ENCODE results near the gene FBXW7.

Gene FBXW7

GRCh38 chr4:152508818-152509217 lies 27.1 kb downstream of the FBXW7 start:
- no peaks in the 10 kb centered on the region for H3K4me1 ChIP-seq (ENCODE audit: insufficient read depth, low read length)
- H3K27ac ChIP-seq (ENCODE audit: low read depth, low read length): no peak overlapping the region
- no peak overlapping the region for H3K9ac ChIP-seq (ENCODE audit: low read length)
- H3K9me3 ChIP-seq (ENCODE audit: low read length): no peaks in the 10 kb centered on the region
- no peaks in the 10 kb centered on the region for H3K27me3 ChIP-seq (ENCODE audit: control insufficient read depth in 1 of 2, insufficient read depth in 2 of 2, low read length in 2 of 2)
- no peaks in the 10 kb centered on the region for H3K36me3 ChIP-seq (ENCODE audit: insufficient read depth, low read length)
- H3K4me3 ChIP-seq (ENCODE audit: low read depth in 1 of 2, low read length in 2 of 2): no peak overlapping the region

GRCh38 chr4:152508386-152508785 lies 27.5 kb downstream of the FBXW7 start:
- Histone ChIP-seq H3K36me3 (ENCODE audit: insufficient read depth, low read length) (no peaks in the 10 kb centered on the region), H3K4me1 (ENCODE audit: insufficient read depth, low read length) (no peaks in the 10 kb centered on the region), H3K27me3 (ENCODE audit: control insufficient read depth in 1 of 2, insufficient read depth in 2 of 2, low read length in 2 of 2) (no peaks in the 10 kb centered on the region), H3K9me3 (ENCODE audit: low read length) (no peaks in the 10 kb centered on the region), H3K27ac (ENCODE audit: low read depth, low read length) (no peak overlapping the region), H3K4me3 (ENCODE audit: low read depth in 1 of 2, low read length in 2 of 2) (no peak overlapping the region), H3K9ac (ENCODE audit: low read length) (no peak overlapping the region)

GRCh38 chr4:152503653-152504290 lies 32.1 kb downstream of the FBXW7 start:
- Histone ChIP-seq H3K4me1 (ENCODE audit: insufficient read depth, low read length) (no peaks in the 10 kb centered on the region), H3K27ac (ENCODE audit: low read depth, low read length) (no peak overlapping the region), H3K4me3 (ENCODE audit: low read depth in 1 of 2, low read length in 2 of 2) (no peak overlapping the region), H3K9me3 (ENCODE audit: low read length) (no peaks in the 10 kb centered on the region), H3K36me3 (ENCODE audit: insufficient read depth, low read length) (no peaks in the 10 kb centered on the region), H3K27me3 (ENCODE audit: control insufficient read depth in 1 of 2, insufficient read depth in 2 of 2, low read length in 2 of 2) (no peaks in the 10 kb centered on the region), H3K9ac (ENCODE audit: low read length) (no peak overlapping the region)

GRCh38 chr4:152501846-152502536 lies 33.9 kb downstream of the FBXW7 start:
- no peak overlapping the region for H3K4me3 ChIP-seq (ENCODE audit: low read depth in 1 of 2, low read length in 2 of 2)
- H3K4me1 ChIP-seq (ENCODE audit: insufficient read depth, low read length): no peaks in the 10 kb centered on the region
- no peaks in the 10 kb centered on the region for H3K9me3 ChIP-seq (ENCODE audit: low read length)
- no peaks in the 10 kb centered on the region for H3K36me3 ChIP-seq (ENCODE audit: insufficient read depth, low read length)
- H3K27ac ChIP-seq (ENCODE audit: low read depth, low read length): no peak overlapping the region
- no peaks in the 10 kb centered on the region for H3K27me3 ChIP-seq (ENCODE audit: control insufficient read depth in 1 of 2, insufficient read depth in 2 of 2, low read length in 2 of 2)
- no peak overlapping the region for H3K9ac ChIP-seq (ENCODE audit: low read length)

GRCh38 chr4:152500800-152501434 lies 35.0 kb downstream of the FBXW7 start:
- H3K36me3 ChIP-seq (ENCODE audit: insufficient read depth, low read length): no peaks in the 10 kb centered on the region
- no peak overlapping the region for H3K9ac ChIP-seq (ENCODE audit: low read length)
- no peaks in the 10 kb centered on the region for H3K27me3 ChIP-seq (ENCODE audit: control insufficient read depth in 1 of 2, insufficient read depth in 2 of 2, low read length in 2 of 2)
- H3K4me3 ChIP-seq (ENCODE audit: low read depth in 1 of 2, low read length in 2 of 2): no peak overlapping the region
- no peak overlapping the region for H3K27ac ChIP-seq (ENCODE audit: low read depth, low read length)
- no peaks in the 10 kb centered on the region for H3K4me1 ChIP-seq (ENCODE audit: insufficient read depth, low read length)
- no peaks in the 10 kb centered on the region for H3K9me3 ChIP-seq (ENCODE audit: low read length)

- no peaks in the 10 kb centered on the region for H3K9me3 ChIP-seq (ENCODE audit: low read length)
- H3K9ac ChIP-seq (ENCODE audit: low read length): no peak overlapping the region
- no peak overlapping the region for H3K27ac ChIP-seq (ENCODE audit: low read depth, low read length)
- no peak overlapping the region for H3K4me3 ChIP-seq (ENCODE audit: low read depth in 1 of 2, low read length in 2 of 2)
- no peaks in the 10 kb centered on the region for H3K36me3 ChIP-seq (ENCODE audit: insufficient read depth, low read length)
- no peaks in the 10 kb centered on the region for H3K27me3 ChIP-seq (ENCODE audit: control insufficient read depth in 1 of 2, insufficient read depth in 2 of 2, low read length in 2 of 2)
- no peaks in the 10 kb centered on the region for H3K4me1 ChIP-seq (ENCODE audit: insufficient read depth, low read length)
Observed at GRCh38 chr4:152500275-152500674, 35.6 kb downstream of the FBXW7 start.

GRCh38 chr4:152499344-152499743 lies 36.5 kb downstream of the FBXW7 start:
- no peak overlapping the region for H3K27ac ChIP-seq (ENCODE audit: low read depth, low read length)
- no peak overlapping the region for H3K9ac ChIP-seq (ENCODE audit: low read length)
- H3K9me3 ChIP-seq (ENCODE audit: low read length): no peaks in the 10 kb centered on the region
- no peaks in the 10 kb centered on the region for H3K4me1 ChIP-seq (ENCODE audit: insufficient read depth, low read length)
- H3K4me3 ChIP-seq (ENCODE audit: low read depth in 1 of 2, low read length in 2 of 2): no peak overlapping the region
- H3K36me3 ChIP-seq (ENCODE audit: insufficient read depth, low read length): no peaks in the 10 kb centered on the region
- no peaks in the 10 kb centered on the region for H3K27me3 ChIP-seq (ENCODE audit: control insufficient read depth in 1 of 2, insufficient read depth in 2 of 2, low read length in 2 of 2)

- Histone ChIP-seq H3K27ac (ENCODE audit: low read depth, low read length) (no peak overlapping the region), H3K4me1 (ENCODE audit: insufficient read depth, low read length) (no peaks in the 10 kb centered on the region), H3K9ac (ENCODE audit: low read length) (no peak overlapping the region), H3K9me3 (ENCODE audit: low read length) (no peaks in the 10 kb centered on the region), H3K27me3 (ENCODE audit: control insufficient read depth in 1 of 2, insufficient read depth in 2 of 2, low read length in 2 of 2) (no peaks in the 10 kb centered on the region), H3K4me3 (ENCODE audit: low read depth in 1 of 2, low read length in 2 of 2) (no peak overlapping the region), H3K36me3 (ENCODE audit: insufficient read depth, low read length) (no peaks in the 10 kb centered on the region)
Observed at GRCh38 chr4:152494020-152494419, 41.9 kb downstream of the FBXW7 start.

GRCh38 chr4:152488246-152488645 lies 47.6 kb downstream of the FBXW7 start:
- no peak overlapping the region for H3K4me3 ChIP-seq (ENCODE audit: low read depth in 1 of 2, low read length in 2 of 2)
- no peaks in the 10 kb centered on the region for H3K27me3 ChIP-seq (ENCODE audit: control insufficient read depth in 1 of 2, insufficient read depth in 2 of 2, low read length in 2 of 2)
- no peaks in the 10 kb centered on the region for H3K36me3 ChIP-seq (ENCODE audit: insufficient read depth, low read length)
- no peak overlapping the region for H3K27ac ChIP-seq (ENCODE audit: low read depth, low read length)
- no peak overlapping the region for H3K9ac ChIP-seq (ENCODE audit: low read length)
- no peaks in the 10 kb centered on the region for H3K9me3 ChIP-seq (ENCODE audit: low read length)
- peaks cover 6% of the 10 kb centered on the region for H3K4me1 ChIP-seq (ENCODE audit: insufficient read depth, low read length)

- no peaks in the 10 kb centered on the region for H3K27me3 ChIP-seq (ENCODE audit: control insufficient read depth in 1 of 2, insufficient read depth in 2 of 2, low read length in 2 of 2)
- no peaks in the 10 kb centered on the region for H3K9me3 ChIP-seq (ENCODE audit: low read length)
- no peak overlapping the region for H3K27ac ChIP-seq (ENCODE audit: low read depth, low read length)
- H3K4me3 ChIP-seq (ENCODE audit: low read depth in 1 of 2, low read length in 2 of 2): no peak overlapping the region
- no peak overlapping the region for H3K9ac ChIP-seq (ENCODE audit: low read length)
- no peaks in the 10 kb centered on the region for H3K36me3 ChIP-seq (ENCODE audit: insufficient read depth, low read length)
- peaks cover 6% of the 10 kb centered on the region for H3K4me1 ChIP-seq (ENCODE audit: insufficient read depth, low read length)
Observed at GRCh38 chr4:152486429-152487389, 49.2 kb downstream of the FBXW7 start.

- Histone ChIP-seq H3K27ac (ENCODE audit: low read depth, low read length) (no peak overlapping the region), H3K27me3 (ENCODE audit: control insufficient read depth in 1 of 2, insufficient read depth in 2 of 2, low read length in 2 of 2) (no peaks in the 10 kb centered on the region), H3K36me3 (ENCODE audit: insufficient read depth, low read length) (no peaks in the 10 kb centered on the region), H3K9me3 (ENCODE audit: low read length) (no peaks in the 10 kb centered on the region), H3K4me3 (ENCODE audit: low read depth in 1 of 2, low read length in 2 of 2) (no peak overlapping the region), H3K9ac (ENCODE audit: low read length) (no peak overlapping the region), H3K4me1 (ENCODE audit: insufficient read depth, low read length) (peaks cover 6% of the 10 kb centered on the region)
Observed at GRCh38 chr4:152485726-152486276, 50.1 kb downstream of the FBXW7 start.
